GM12878 (cell line): ENCODE data around the gene NLRP6. TPM values are rescaled to one million over a fixed set of nuclear protein-coding genes. Genes with fewer than 3 reads are reported as not detected.

ENCODE experiments used
- ATAC-seq: fragments of 200-7000 bp; cut with Tn5 transposase; 3 replicates; pipeline ENCODE4 v1.9.1; 2020; ENCODE audit warnings: mild to moderate bottlenecking, moderate library complexity
- BruUV-seq: library from RNA; stranded (reverse); fragments of 400-500 nt; replicated peaks from 2 replicates; lab custom pipeline; 2021; lab: Mats Ljungman, UMichigan
- CTCF ChIA-PET: fragments of 300-600 bp; sonication (Branson Sonifier 250); formaldehyde crosslinking; extraction: SDS; loops from one replicate; lab custom pipeline; 2021; ENCODE audit warnings: inconsistent platforms; lab: Yijun Ruan, JAX
- POLR2A ChIA-PET: fragments of 350-600 bp; formaldehyde crosslinking; extraction: SDS; loops from one replicate; lab custom pipeline; 2021; ENCODE audit warnings: inconsistent platforms; lab: Charles Lee
- RAD21 ChIA-PET: fragments of 300-600 bp; sonication (Branson Sonifier 250); formaldehyde crosslinking; loops from one replicate; lab custom pipeline; 2023; ENCODE audit warnings: antibody characterized with exemption; ENCODE audit not compliant: unreplicated experiment; lab: Charles Lee
- SMC1A ChIA-PET: fragments of 300-600 bp; sonication (Branson Sonifier 250); formaldehyde crosslinking; loops from one replicate; lab custom pipeline; 2023; ENCODE audit not compliant: unreplicated experiment, uncharacterized antibody; lab: Charles Lee
- DNase-seq: peaks from one replicate; pipeline ENCODE4 v3.0.0-alpha.2; 2011; ENCODE audit warnings: low read depth, low spot score
- FAIRE-seq: peaks from 3 replicates; lab custom pipeline; 2011; peaks lifted over from hg19 to GRCh38; lab: Jason Lieb, UNC
- H2AFZ ChIP-seq: 2 replicates; pipeline ENCODE4 v1.6.0; 2011; ENCODE audit warnings: low read depth, low read length, control low read depth; ENCODE audit not compliant: control insufficient read depth
- H3K27ac ChIP-seq: 2 replicates; pipeline ENCODE4 v1.5.1; 2011; ENCODE audit warnings: control low read depth; ENCODE audit not compliant: control insufficient read depth, insufficient read depth
- H3K27me3 ChIP-seq, 2 experiments: replicated peaks in 1 of 2; 2 replicates each; pipeline versions ENCODE4 v1.6.0 to v1.6.1; 2011; ENCODE audit warnings: low read length in 1 of 2; ENCODE audit not compliant: control insufficient read depth in 2 of 2, insufficient read depth in 2 of 2
- H3K36me3 ChIP-seq, 2 experiments: 2 replicates each; pipeline ENCODE4 v1.5.1; 2011; ENCODE audit warnings: low read length in 1 of 2; ENCODE audit not compliant: control insufficient read depth in 2 of 2, insufficient read depth in 2 of 2
- H3K4me1 ChIP-seq: 2 replicates; pipeline ENCODE4 v1.6.1; 2011; ENCODE audit warnings: mild to moderate bottlenecking, low read length, moderate library complexity, mixed read lengths; ENCODE audit not compliant: control insufficient read depth, insufficient read depth
- H3K4me2 ChIP-seq: 2 replicates; pipeline ENCODE4 v1.6.0; 2011; ENCODE audit warnings: control low read depth; ENCODE audit not compliant: control insufficient read depth, insufficient read depth
- H3K4me3 ChIP-seq: fragments of 200-600 bp; sonication (generic); 2 replicates; pipeline ENCODE4 v1.5.1; 2016
- H3K79me2 ChIP-seq: 2 replicates; pipeline ENCODE4 v1.6.0; 2011; ENCODE audit warnings: low read length; ENCODE audit not compliant: control insufficient read depth, insufficient read depth
- H3K9ac ChIP-seq: 2 replicates; pipeline ENCODE4 v1.8.0; 2011; ENCODE audit warnings: low read length, control low read depth, mixed read lengths; ENCODE audit not compliant: control insufficient read depth, insufficient read depth
- H3K9me3 ChIP-seq: replicated peaks from 3 replicates; pipeline ENCODE4 v1.5.1; 2011; ENCODE audit warnings: mild to moderate bottlenecking, low read length; ENCODE audit not compliant: control insufficient read depth, insufficient read depth
- H4K20me1 ChIP-seq: 2 replicates; pipeline ENCODE4 v1.6.0; 2011; ENCODE audit not compliant: control insufficient read depth, insufficient read depth
- CBX5 ChIP-seq: sonication (generic); IDR thresholded peaks from 2 replicates; pipeline ENCODE4 v1.6.1; 2016; ENCODE audit warnings: low read depth, moderate library complexity, mild to moderate bottlenecking, inconsistent platforms
- HSF1 ChIP-seq: fragments of 150-350 bp; IDR thresholded peaks from 2 replicates; pipeline ENCODE4 v1.6.1; 2014; ENCODE audit warnings: mild to moderate bottlenecking, low read depth, low read length
- RELA ChIP-seq: fragments of 450-650 bp; IDR thresholded peaks from 2 replicates; pipeline ENCODE4 v1.8.0; 2014; ENCODE audit warnings: borderline replicate concordance; ENCODE audit not compliant: partially characterized antibody
- REST ChIP-seq: IDR thresholded peaks from 2 replicates; pipeline ENCODE4 v1.6.1; 2012; ENCODE audit warnings: mild to moderate bottlenecking, low read depth, low read length
- RFX5 ChIP-seq: IDR thresholded peaks from 2 replicates; pipeline ENCODE4 v1.6.1; 2011; ENCODE audit warnings: low read depth, low read length, improper control_type of control experiment
- WGBS: methylation state at CpG from one replicate; pipeline ENCODE4 v1.1.6; 2016; ENCODE audit warnings: low lambda C conversion rate; ENCODE audit not compliant: insufficient replicate concordance, insufficient coverage; ENCODE audit errors: missing lambda C conversion rate; 5-methylcytosine and 5-hydroxymethylcytosine counted together
- in situ Hi-C: fragments of 300-500 bp; cut with MboI; formaldehyde crosslinking; loops from 9 replicates; pipeline ENCODE4 v1.14.3; 2018; ENCODE audit warnings: mixed read lengths
- intact Hi-C: fragments of 100-400 bp; cut with micrococcal nuclease; formaldehyde crosslinking; loops from one replicate; pipeline ENCODE4 v1.14.2; 2022; ENCODE audit not compliant: unreplicated experiment
- polyA plus RNA-seq, 11 experiments: library from polyadenylated mRNA; depleted of rRNA in 4 of 11; unstranded in 6 of 11; stranded (reverse) in 5 of 11; fragments of >200 nt; fragmentation: Nextera tagmentation in 4 of 11; fragmentation: Illumina TruSeq in 1 of 11; extraction: Ambion mirVana in 4 of 11; extraction: Trizol in 1 of 11; gene quantifications; 1 replicate in 1 of 11; 2 replicates in 10 of 11; pipeline versions ENCODE4 v1.2.1 to v1.2.3, GENCODE V29; 2011 to 2016; ENCODE audit warnings: inconsistent platforms in 2 of 11, missing spikeins in 2 of 11, low read depth in 1 of 11
- total RNA-seq, 4 experiments: library from RNA; depleted of rRNA in 3 of 4; stranded (reverse); fragments of >200 nt in 3 of 4; fragmentation: Illumina TruSeq in 1 of 4; extraction: Trizol in 1 of 4; gene quantifications; 2 replicates each; pipeline versions ENCODE4 v1.2.1 to v1.2.3, GENCODE V29; 2013 to 2021

The NLRP6 gene
- total and polyA plus RNA-seq, 10 of the 15 experiments (the other 5 are each of a cell fraction or from before 2014, with no cell fraction given): 0.03 to 0.11 TPM; not detected in 8

- H4K20me1 ChIP-seq: no peaks in the 10 kb centered on the region
- no peaks in the 10 kb centered on the region for H3K27me3 ChIP-seq
- ChIA-PET RAD21 (interaction anchor here (1.7 kb wide), 1 partner anchor 9 kb away, joined by 5 read pairs; no protein-coding TSS in a partner anchor), POLR2A (no interaction called here), CTCF (interaction anchor here (1.7 to 1.8 kb wide), 2 partner anchors 9 to 15 kb away, joined by 5 to 9 read pairs; no protein-coding TSS in a partner anchor), SMC1A (interaction anchor here (1.8 kb wide), 1 partner anchor 9 kb away, joined by 7 read pairs; no protein-coding TSS in a partner anchor)
- H3K4me1 ChIP-seq: no peaks in the 10 kb centered on the region
- BruUV-seq: no TSS peak
- in situ Hi-C loops (no loop called here), intact Hi-C loops (no loop called here)
- DNase-seq (no peak), FAIRE-seq (no peak), ATAC-seq (no peak)
- WGBS: 97% methylated on average over 5 of the region's 5 CpGs
- H3K79me2 ChIP-seq: peaks cover 34% of the 10 kb centered on the region
- H2AFZ ChIP-seq: no peak overlapping the region
- no peak overlapping the region for H3K4me3 ChIP-seq
- H3K36me3 ChIP-seq: peaks cover 10 to 38% of the 10 kb centered on the region in 2 experiments
- TF ChIP-seq HSF1 (no peak), RELA (no peak), REST (no peak), CBX5 (no peak), RFX5 (no peak)
- no peak overlapping the region for H3K9ac ChIP-seq
- no peak overlapping the region for H3K4me2 ChIP-seq
- H3K27ac ChIP-seq: no peak overlapping the region
- H3K9me3 ChIP-seq: no peaks in the 10 kb centered on the region
Measured at GRCh38 chr11:241634-242033, 36.6 kb upstream of the NLRP6 start.
